Natural killer cell treated with Interleukin-12 subunit alpha and Interleukin-12 subunit beta and Interleukin-15 and Interleukin-18, amount 100 ng/mL, for 72 hours (primary cell): ENCODE data around the gene LARGE2. TPM values are rescaled to one million over a fixed set of nuclear protein-coding genes. Genes with fewer than 3 reads are reported as not detected.
A peak's percentile ranks its signal among the peaks of the same experiment; 100 is the strongest.

Experiments used
- ATAC-seq, 2 donors: fragments of 150-1000 bp; cut with Tn5 transposase in 1 of 2; sonication (Bioruptor Pico), chemical (Tn5 transposase) in 1 of 2; 2 replicates each; pipeline ENCODE4 v1.10.0; 2021
- DNase-seq: peaks from one replicate; pipeline ENCODE4 v3.0.0; 2022; ENCODE audit warnings: low spot score
- H3K27ac Mint-ChIP-seq, 2 donors: 1 replicate in 1 of 2; 2 replicates in 1 of 2; pipeline ENCODE4 v1.8.0; 2022; ENCODE audit warnings: mixed read lengths in 2 of 2, mild to moderate bottlenecking in 1 of 2, moderate library complexity in 1 of 2
- H3K27me3 Mint-ChIP-seq, 2 donors: 1 replicate in 1 of 2; 2 replicates in 1 of 2; pipeline ENCODE4 v1.8.0; 2022; ENCODE audit warnings: mixed read lengths in 2 of 2
- H3K36me3 Mint-ChIP-seq: one replicate; pipeline ENCODE4 v1.8.0; 2022; ENCODE audit warnings: mixed read lengths
- H3K4me1 Mint-ChIP-seq, 2 donors: 1 replicate in 1 of 2; 2 replicates in 1 of 2; pipeline ENCODE4 v1.8.0; 2022; ENCODE audit warnings: low read depth in 2 of 2, mixed read lengths in 2 of 2, mild to moderate bottlenecking in 1 of 2
- H3K4me3 Mint-ChIP-seq: one replicate; pipeline ENCODE4 v1.8.0; 2022; ENCODE audit warnings: mixed read lengths
- H3K9me3 Mint-ChIP-seq: 2 replicates; pipeline ENCODE4 v1.8.0; 2022; ENCODE audit warnings: mixed read lengths
- total RNA-seq, 2 donors: library from RNA; stranded (reverse); gene quantifications; one replicate each; pipeline ENCODE4 v1.2.3, GENCODE V29; 2022

LARGE2 gene
- total RNA-seq, 2 donors from 2014 or later: 2.0 TPM; not detected in 1

- no peak for DNase-seq
- Mint-ChIP-seq H3K36me3 (no peaks in the 10 kb centered on the region), H3K4me3 (no peak overlapping the region), H3K27ac (no peak overlapping the region), H3K9me3 (no peaks in the 10 kb centered on the region), H3K27me3 (peaks cover 7 to 10% of the 10 kb centered on the region in 2 donors), H3K4me1 (peaks cover 15 to 28% of the 10 kb centered on the region in 2 donors)
- ATAC-seq: no peak
Measured at GRCh38 chr11:45925550-45925949, 3.1 kb downstream of the LARGE2 start.

DNA sequence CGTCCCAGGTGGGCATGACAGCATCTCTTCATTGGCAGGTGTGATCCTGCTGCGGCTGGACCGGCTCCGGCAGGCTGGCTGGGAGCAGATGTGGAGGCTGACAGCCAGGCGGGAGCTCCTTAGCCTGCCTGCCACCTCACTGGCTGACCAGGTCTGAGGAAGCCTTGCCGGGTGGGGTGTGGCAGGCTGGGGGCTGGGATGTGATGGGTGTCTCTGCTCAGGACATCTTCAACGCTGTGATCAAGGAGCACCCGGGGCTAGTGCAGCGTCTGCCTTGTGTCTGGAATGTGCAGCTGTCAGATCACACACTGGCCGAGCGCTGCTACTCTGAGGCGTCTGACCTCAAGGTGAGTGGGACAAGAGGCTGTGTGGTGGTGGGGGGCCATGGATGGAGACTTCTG, 3.5 kb downstream of the LARGE2 start:
- no peaks in the 10 kb centered on the region for H3K9me3 Mint-ChIP-seq
- no peak overlapping the region for H3K27ac Mint-ChIP-seq
- no peak overlapping the region for H3K4me3 Mint-ChIP-seq
- H3K27me3 Mint-ChIP-seq: peaks cover 7 to 10% of the 10 kb centered on the region in 2 donors
- H3K36me3 Mint-ChIP-seq: no peaks in the 10 kb centered on the region
- peaks cover 16 to 29% of the 10 kb centered on the region in 2 donors for H3K4me1 Mint-ChIP-seq
- DNase-seq (no peak), ATAC-seq (no peak)

GRCh38 chr11:45926536-45927331, 4.3 kb downstream of the LARGE2 start:
- DNase-seq (no peak), ATAC-seq (no peak)
- H3K9me3 Mint-ChIP-seq: no peaks in the 10 kb centered on the region
- H3K36me3 Mint-ChIP-seq: no peaks in the 10 kb centered on the region
- H3K27me3 Mint-ChIP-seq: peaks cover 7% of the 10 kb centered on the region in 2 donors
- peaks cover 22 to 29% of the 10 kb centered on the region in 2 donors for H3K4me1 Mint-ChIP-seq
- H3K27ac Mint-ChIP-seq: no peak overlapping the region
- H3K4me3 Mint-ChIP-seq: no peak overlapping the region

- Mint-ChIP-seq H3K4me3 (no peak overlapping the region), H3K27ac (no peak overlapping the region), H3K36me3 (no peaks in the 10 kb centered on the region), H3K9me3 (no peaks in the 10 kb centered on the region), H3K27me3 (peaks cover 7% of the 10 kb centered on the region in 2 donors), H3K4me1 (peaks cover 22 to 29% of the 10 kb centered on the region in 2 donors)
- peak in 1 of 2 donors; percentile 46 for ATAC-seq
- DNase-seq: no peak
Measured at GRCh38 chr11:45927332-45927683, 4.9 kb downstream of the LARGE2 start.

GRCh38 chr11:45927684-45928413, 5.4 kb downstream of the LARGE2 start:
- no peak for ATAC-seq
- H3K4me1 Mint-ChIP-seq: peaks cover 22 to 29% of the 10 kb centered on the region in 2 donors
- no peak overlapping the region for H3K27ac Mint-ChIP-seq
- peaks cover 7% of the 10 kb centered on the region in 2 donors for H3K27me3 Mint-ChIP-seq
- no peak overlapping the region for H3K4me3 Mint-ChIP-seq
- no peaks in the 10 kb centered on the region for H3K9me3 Mint-ChIP-seq
- no peak for DNase-seq
- no peaks in the 10 kb centered on the region for H3K36me3 Mint-ChIP-seq

GRCh38 chr11:45928535-45929215, 6.2 kb downstream of the LARGE2 start:
- H3K4me1 Mint-ChIP-seq: peaks cover 22 to 25% of the 10 kb centered on the region in 2 donors
- H3K4me3 Mint-ChIP-seq: no peak overlapping the region
- DNase-seq (no peak), ATAC-seq (no peak)
- peaks cover 4 to 7% of the 10 kb centered on the region in 2 donors for H3K27me3 Mint-ChIP-seq
- no peak overlapping the region for H3K27ac Mint-ChIP-seq
- no peaks in the 10 kb centered on the region for H3K9me3 Mint-ChIP-seq
- H3K36me3 Mint-ChIP-seq: no peaks in the 10 kb centered on the region

GRCh38 chr11:45929486-45930030, 7.1 kb downstream of the LARGE2 start:
- no peaks in the 10 kb centered on the region for H3K9me3 Mint-ChIP-seq

DNA sequence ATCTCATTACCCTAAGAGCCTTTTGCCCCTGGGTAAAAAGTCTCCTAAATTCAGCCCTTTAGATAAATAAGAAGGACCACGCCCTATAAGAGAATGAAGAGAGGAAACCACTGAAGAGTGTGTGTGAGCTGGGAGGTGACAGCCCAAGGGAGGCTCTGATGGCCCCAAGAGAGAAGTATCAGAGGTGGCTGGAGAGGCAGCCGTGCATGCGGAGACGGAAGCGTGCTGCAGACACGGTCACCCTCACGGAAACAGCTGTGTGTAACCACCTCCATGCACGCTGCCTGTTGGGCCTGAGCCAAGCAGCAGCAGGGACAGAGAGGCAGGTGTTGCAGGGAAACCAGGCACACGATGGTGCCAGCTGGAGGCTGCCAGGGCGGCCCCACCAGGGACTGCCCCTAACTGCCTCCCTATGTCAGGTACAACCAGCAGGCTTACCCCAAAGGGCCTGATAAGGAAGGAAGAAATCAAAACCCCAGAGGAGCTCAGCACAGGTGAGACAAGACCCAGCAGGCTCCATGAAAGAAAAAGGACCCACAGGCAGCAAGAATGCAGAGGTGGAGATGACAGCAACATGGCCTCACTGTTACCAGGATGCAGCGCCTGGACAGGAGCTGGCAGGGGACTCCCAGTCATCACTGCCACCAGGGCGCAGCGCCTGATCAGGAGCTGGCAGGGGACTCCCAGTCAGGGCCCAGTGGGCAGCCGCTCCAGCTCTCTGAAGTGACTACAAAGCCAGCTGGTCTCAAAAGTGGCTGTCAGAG, 7.8 kb downstream of the LARGE2 start:
- ATAC-seq: peak; percentile 67 to 81
- Mint-ChIP-seq H3K9me3 (no peaks in the 10 kb centered on the region), H3K27me3 (no peaks in the 10 kb centered on the region), H3K4me3 (peak overlapping the region; percentile 68), H3K27ac (peak overlapping the region; percentile 69 to 91), H3K4me1 (peaks cover 19 to 22% of the 10 kb centered on the region in 2 donors), H3K36me3 (no peaks in the 10 kb centered on the region)
- no peak for DNase-seq

More at GRCh38 chr11:45929486-45930030, 7.1 kb downstream of the LARGE2 start:
- peak overlapping the region; percentile 69 to 91 for H3K27ac Mint-ChIP-seq
- peaks cover 19 to 22% of the 10 kb centered on the region in 2 donors for H3K4me1 Mint-ChIP-seq
- DNase-seq (no peak), ATAC-seq (peak; percentile 53 to 57)
- peak overlapping the region; percentile 68 for H3K4me3 Mint-ChIP-seq
- no peaks in the 10 kb centered on the region for H3K36me3 Mint-ChIP-seq
- H3K27me3 Mint-ChIP-seq: peaks cover 0 to under 1% of the 10 kb centered on the region in 2 donors

DNA sequence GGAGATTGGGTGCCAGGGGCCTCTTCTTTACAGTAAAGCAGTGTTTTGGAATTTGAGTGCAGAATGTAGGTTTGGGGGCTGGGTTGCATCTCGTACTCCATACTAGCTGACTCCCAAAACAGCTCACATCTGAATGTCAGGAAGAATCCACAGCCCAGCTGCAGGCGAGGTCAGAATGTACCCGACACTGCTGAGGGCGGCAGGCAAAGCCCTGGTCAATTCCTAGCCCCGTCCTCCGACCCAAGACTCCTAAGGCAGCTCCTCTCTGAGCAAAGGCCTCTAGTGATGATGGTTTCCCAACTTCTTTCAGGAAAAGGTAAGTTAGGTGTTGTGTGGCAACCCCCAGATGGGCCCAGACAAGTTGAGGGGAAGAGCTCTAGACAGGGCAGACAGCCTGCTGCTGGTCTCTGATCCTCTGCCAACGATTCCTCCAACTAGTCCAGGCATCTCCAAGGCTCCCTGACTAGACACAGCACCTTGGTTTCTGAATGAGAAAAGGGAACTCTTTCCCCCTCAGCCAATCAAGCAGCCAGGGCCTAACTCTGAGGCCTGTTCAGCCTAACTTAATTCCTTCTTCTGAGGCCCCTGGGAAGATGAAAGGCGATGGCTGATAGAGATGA, 8.6 kb downstream of the LARGE2 start:
- Mint-ChIP-seq H3K4me3 (no peak overlapping the region), H3K36me3 (no peaks in the 10 kb centered on the region), H3K27ac (peak overlapping the region; percentile 47 to 91)

DNA sequence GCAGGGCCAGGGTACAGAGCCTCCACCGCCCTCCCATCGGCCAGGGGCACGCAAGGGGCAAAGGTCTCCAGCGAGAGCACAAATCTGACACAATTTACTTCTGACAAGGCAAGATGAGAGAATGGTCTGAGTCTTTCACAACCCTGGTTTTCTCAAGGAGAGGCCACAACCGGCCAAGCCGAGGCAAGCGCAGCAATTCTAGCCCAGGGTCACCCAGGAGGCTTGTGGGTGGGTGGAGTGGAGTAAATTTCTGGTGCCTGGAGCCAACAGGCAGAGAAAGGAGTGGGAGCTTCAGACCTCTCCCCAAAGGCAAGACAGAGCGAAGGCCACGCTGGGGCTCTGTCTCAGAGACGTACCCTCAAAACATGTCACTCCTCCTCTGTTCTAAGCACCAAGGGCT, 9.3 kb downstream of the LARGE2 start:
- no peaks in the 10 kb centered on the region for H3K36me3 Mint-ChIP-seq
- H3K9me3 Mint-ChIP-seq: no peaks in the 10 kb centered on the region
- no peak overlapping the region for H3K4me3 Mint-ChIP-seq
- DNase-seq (no peak), ATAC-seq (no peak)
- peak overlapping the region; percentile 47 to 91 for H3K27ac Mint-ChIP-seq
- H3K4me1 Mint-ChIP-seq: peaks cover 19 to 22% of the 10 kb centered on the region in 2 donors
- H3K27me3 Mint-ChIP-seq: no peaks in the 10 kb centered on the region

More for the DNA sequence above, 8.6 kb downstream of the LARGE2 start:
- DNase-seq (no peak), ATAC-seq (no peak)
- Mint-ChIP-seq H3K9me3 (no peaks in the 10 kb centered on the region), H3K4me1 (peaks cover 19 to 22% of the 10 kb centered on the region in 2 donors), H3K27me3 (no peaks in the 10 kb centered on the region)

- ATAC-seq (no peak), DNase-seq (no peak)
- H3K9me3 Mint-ChIP-seq: no peaks in the 10 kb centered on the region
- peaks cover 19 to 21% of the 10 kb centered on the region in 2 donors for H3K4me1 Mint-ChIP-seq
- no peak overlapping the region for H3K4me3 Mint-ChIP-seq
- no peaks in the 10 kb centered on the region for H3K27me3 Mint-ChIP-seq
- H3K36me3 Mint-ChIP-seq: no peaks in the 10 kb centered on the region
- no peak overlapping the region for H3K27ac Mint-ChIP-seq
Measured at GRCh38 chr11:45932217-45932616, 9.8 kb downstream of the LARGE2 start.

DNA sequence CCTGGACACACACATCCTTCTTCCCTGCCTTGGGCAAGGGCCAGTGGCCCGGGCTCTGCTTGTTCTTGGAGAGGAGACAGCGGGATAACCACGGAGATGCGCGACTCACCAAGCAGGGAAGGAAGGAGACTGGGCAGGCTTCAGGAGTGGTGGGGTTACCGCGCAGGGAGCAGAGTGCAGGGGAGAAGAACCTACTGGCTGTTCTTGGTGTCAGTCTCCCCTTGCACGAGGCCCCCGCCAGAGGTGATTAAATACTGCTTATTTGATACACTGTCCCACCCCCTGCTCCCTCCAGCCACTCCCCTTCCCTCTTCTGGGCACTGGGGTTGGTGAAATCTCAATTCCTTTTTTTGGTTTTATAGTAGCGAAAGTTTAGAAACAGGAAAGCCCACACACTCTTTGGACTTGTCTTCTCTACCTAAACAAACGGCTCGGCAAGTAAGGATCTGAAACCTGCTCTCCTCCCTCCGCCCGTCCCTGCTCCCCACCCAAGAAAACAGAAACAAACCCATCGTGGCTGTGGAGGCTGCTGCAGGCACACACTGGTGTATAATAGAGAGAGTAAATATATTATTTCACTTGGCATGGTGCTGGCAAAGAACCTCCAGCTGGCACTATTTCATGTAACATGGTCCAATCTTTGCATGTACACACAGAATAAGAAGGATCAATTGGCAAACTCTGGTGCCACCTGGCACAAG, 10.8 kb downstream of the LARGE2 start:
- Mint-ChIP-seq H3K4me1 (peaks cover 14 to 17% of the 10 kb centered on the region in 2 donors), H3K27me3 (no peaks in the 10 kb centered on the region), H3K27ac (no peak overlapping the region), H3K9me3 (no peaks in the 10 kb centered on the region), H3K36me3 (no peaks in the 10 kb centered on the region), H3K4me3 (no peak overlapping the region)
- DNase-seq (no peak), ATAC-seq (no peak)
